IPS-NIHi7 (cell line): Measurements from ENCODE around the gene GLB1L3.

Experiments used
- DNase-seq: peaks from one replicate; pipeline ENCODE4 v3.0.0; 2012; ENCODE audit warnings: mixed read lengths; ENCODE audit errors: extremely low spot score

Gene GLB1L3

DNA sequence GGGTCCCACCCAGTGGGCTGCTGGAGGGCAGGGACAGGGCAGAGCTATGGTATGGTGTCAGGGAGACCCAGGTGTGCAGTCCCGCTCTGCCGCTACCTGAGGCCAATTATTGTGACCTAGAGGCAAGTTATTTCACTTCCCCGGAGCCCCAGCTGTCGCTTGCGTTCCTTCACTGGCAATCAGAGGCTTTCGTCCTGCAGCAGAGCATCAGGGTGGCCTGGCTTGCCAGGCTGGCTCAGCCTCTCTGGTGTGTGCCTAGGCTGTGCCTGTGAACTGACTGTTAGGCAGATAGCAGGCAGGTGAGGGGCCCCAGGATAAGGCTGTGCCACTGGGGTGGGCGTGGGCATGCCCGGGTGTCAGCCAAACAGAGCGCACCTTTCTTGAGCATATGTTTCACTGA is 87.0 kb downstream of the GLB1L3 start:
- DNase-seq = no peak

DNA sequence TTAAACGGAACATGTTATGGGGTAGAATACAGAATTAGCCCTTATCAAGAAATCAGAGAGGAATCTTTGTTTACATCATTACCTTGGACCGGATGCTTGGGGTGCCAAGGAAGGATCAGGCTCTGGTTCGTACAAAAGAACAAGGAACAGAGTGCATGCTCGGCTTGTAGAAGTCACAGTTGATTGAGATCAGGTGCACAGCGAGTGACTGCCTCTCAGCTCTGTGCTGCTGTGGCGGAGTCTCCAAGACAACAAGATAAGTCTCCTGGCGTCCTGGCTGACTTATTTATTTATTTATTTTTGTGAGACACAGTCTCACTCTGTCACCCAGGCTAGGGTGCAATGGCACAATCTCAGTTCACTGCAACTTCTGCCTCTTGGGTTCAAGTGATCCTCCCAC is 87.4 kb downstream of the GLB1L3 start:
- no peak for DNase-seq

DNA sequence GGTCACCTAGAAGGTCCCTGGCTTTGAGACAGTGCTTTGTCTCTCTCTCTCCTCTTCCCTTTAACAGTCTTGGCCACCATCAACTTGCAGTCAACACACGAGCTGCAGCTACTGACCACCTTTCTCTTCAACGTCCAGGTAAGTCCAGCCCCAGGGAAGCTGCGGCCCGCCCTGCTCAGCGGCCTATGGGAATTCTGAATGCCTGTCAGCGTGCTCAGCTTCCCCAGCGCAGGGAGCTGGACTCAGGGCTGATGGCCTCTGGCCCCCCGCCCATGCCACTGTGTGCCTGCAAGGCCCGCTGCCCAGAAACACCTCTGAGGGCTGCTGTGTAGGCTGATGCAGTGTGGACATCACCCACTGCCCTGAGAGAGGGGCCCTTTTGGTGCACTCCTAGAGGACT is 88.1 kb downstream of the GLB1L3 start:
- no peak for DNase-seq

DNA sequence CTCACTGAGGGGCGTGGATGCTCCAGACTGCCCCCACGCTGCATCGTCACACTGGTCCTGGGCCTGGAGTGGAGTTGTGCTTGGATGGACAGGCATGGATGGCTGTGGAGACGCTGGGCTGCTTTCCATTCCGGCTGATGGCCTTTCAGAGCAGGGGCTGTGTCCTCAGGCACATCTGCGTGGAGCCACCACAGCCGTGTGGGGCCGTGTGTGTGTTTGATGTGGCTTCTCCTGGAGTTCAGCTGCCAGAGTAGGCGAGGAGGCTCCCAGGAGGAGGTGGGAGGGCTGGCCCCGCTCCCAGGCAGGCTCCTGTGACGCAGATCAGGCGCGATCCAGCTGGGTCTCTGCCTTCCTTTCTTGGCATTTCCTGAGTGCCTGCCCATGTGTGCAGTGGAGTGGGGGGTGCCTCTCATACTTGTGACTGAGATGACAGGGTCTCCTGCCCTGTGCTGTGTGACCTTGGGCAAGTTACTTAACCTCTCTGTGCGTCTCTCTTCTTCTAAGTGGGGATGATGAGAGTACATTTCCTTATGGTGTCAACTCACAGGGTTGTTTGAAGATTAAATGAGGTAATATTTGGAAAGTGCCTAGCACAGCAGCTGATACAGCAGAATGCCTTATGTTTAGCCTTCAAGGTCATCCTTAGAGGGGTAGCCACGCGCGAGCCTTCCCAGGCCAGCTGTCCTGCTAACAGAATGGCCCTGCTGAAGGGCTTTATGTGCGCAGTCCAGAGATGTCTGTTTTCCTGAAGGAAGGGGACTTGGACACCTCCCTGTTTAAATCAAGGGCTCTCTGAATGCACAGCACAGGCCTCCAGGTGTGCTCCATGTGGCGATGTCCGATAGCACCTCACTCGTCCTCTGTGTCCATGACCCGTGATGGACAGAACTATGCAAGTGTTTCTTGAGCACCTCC is 89.1 kb downstream of the GLB1L3 start:
- no peak for DNase-seq

DNA sequence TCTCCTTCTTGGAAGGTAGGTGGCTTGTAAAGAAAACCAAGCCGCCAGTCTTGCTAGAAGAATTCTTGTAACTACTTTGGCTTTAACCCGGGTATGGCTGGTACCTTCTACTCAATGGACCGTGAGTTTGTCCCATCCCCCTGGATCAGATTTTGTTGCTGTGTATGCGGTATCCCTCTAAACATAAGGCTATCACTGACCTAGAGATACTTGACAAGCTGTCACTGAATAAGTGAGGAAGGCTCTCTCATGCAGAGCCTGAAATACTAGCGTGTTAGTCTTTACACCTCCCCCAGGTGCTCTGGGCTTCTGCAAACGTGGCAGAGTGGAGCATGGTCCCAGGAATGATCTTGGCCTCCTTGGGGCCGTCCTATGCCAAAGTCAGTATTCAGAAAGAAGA is 90.1 kb downstream of the GLB1L3 start:
- no peak for DNase-seq

DNA sequence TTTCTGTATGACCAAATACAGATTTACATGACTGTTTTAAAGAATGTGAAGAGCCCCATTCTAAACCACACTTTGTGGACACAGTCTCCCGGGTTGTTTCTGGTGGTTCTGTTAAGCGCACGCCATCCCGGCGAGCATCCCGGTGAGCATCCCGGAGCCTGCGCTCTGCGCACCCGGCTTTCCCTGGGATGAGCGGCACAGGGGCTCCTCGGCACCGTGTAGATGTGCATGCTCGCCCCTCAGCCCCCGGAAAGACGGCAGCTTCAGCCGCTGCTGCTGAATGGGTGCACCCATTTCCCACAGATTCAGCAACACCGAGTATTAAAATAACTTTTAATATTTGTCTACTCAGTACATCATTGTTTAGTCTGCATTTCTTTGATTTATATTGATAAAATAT is 91.6 kb downstream of the GLB1L3 start:
- no peak for DNase-seq
